Uterus (tissue), 4 donors: ENCODE data around the gene PIP4K2A. TPM values are rescaled to one million over a fixed set of nuclear protein-coding genes. Genes with fewer than 3 reads are reported as not detected.

Source experiments
- DNase-seq, 2 donors: peaks; one replicate each; pipeline ENCODE4 v3.0.0-alpha.2; 2019 to 2020
- H3K27ac ChIP-seq, 2 donors: fragments of 200-600 bp; sonication (generic); 1 replicate in 1 of 2; 2 replicates in 1 of 2; pipeline ENCODE4 v1.5.1; 2016 to 2018
- H3K27me3 ChIP-seq, 2 donors: fragments of 200-600 bp; sonication (generic); one replicate each; pipeline ENCODE4 v1.5.1; 2018 to 2019; ENCODE audit warnings: control low read depth in 1 of 2
- H3K36me3 ChIP-seq, 2 donors: fragments of 200-600 bp; sonication (generic); one replicate each; pipeline ENCODE4 v1.5.1; 2019; ENCODE audit warnings: control low read depth in 1 of 2
- H3K4me1 ChIP-seq, 2 donors: fragments of 200-600 bp; sonication (generic); one replicate each; pipeline ENCODE4 v1.5.1; 2018 to 2019; ENCODE audit warnings: control low read depth in 1 of 2
- H3K4me3 ChIP-seq, 2 donors: fragments of 200-600 bp; sonication (generic); 1 replicate in 1 of 2; 2 replicates in 1 of 2; pipeline ENCODE4 v1.5.1; 2018 to 2019; ENCODE audit warnings: mild to moderate bottlenecking in 1 of 2
- H3K9me3 ChIP-seq, 2 donors: fragments of 200-600 bp; sonication (generic); one replicate each; pipeline ENCODE4 v1.5.1; 2019; ENCODE audit warnings: control low read depth in 1 of 2
- CTCF ChIP-seq, 4 experiments: fragments of 200-600 bp in 2 of 4; fragments of 450-650 bp in 2 of 4; sonication (generic) in 2 of 4; IDR thresholded peaks; one replicate each; pipeline ENCODE4 v1.5.1; 2016 to 2019; ENCODE audit warnings: antibody characterized with exemption in 4 of 4, mild to moderate bottlenecking in 2 of 4, moderate library complexity in 1 of 4
- POLR2A ChIP-seq, 2 donors: fragments of 450-650 bp; IDR thresholded peaks; one replicate each; pipeline ENCODE4 v1.6.1; 2016; ENCODE audit warnings: antibody characterized with exemption in 2 of 2, mild to moderate bottlenecking in 1 of 2, moderate library complexity in 1 of 2
- intact Hi-C: fragments of 100-400 bp; cut with DNase I; formaldehyde crosslinking; loops from one replicate; pipeline ENCODE4 v1.15.1; 2023; ENCODE audit warnings: low total_unique reads
- total RNA-seq, 4 donors: library from RNA; depleted of rRNA in 3 of 4; stranded (reverse); fragments of >200 nt in 3 of 4; gene quantifications; one replicate each; pipeline versions ENCODE4 v1.1.0 to v1.2.4, GENCODE V29; 2014 to 2023
- donor health status: DM: yes; HTN: yes; CAD: no.

PIP4K2A gene
- total RNA-seq, 4 donors from 2014 or later, result 17.4 to 42.4 (median 22.0) TPM

DNA sequence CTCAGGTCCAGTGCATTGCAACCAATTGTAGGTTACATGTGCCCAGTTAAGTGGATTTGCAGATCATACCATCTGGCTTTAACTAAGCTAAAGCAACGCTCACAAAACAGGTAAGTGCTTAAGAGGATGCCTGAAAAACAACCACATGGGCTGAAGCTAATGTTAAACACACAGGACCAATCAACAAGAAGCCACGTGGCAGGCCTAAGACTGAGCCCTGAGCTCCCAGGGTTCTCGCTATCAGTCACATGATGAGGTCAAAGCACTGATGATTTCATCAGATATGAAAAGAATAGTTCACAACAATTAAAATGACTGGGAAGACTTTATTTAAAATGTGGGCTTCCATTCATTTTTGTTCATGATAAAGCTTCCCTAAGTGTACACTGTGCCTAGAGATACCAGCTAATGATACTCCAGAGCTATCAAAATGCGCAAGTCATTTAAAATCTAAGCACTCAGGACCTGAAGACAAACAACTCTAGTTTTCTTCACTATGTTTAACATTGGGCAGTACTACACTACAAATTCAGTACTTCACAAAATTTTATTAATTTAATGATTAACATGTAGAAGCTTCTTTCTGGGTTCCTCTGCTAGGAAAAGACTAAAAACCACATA is 90.6 kb downstream of the PIP4K2A start:
- no peaks in the 10 kb centered on the region for H3K27me3 ChIP-seq
- no peak for DNase-seq
- H3K4me1 ChIP-seq, result peaks cover 0 to 1% of the 10 kb centered on the region in 2 donors
- no peak for TF ChIP-seq CTCF (IDR thresholded peaks at IDR 0.05)
- TF ChIP-seq POLR2A (IDR thresholded peaks at IDR 0.05), result no peak
- no peaks in the 10 kb centered on the region for H3K36me3 ChIP-seq
- no peaks in the 10 kb centered on the region for H3K9me3 ChIP-seq
- intact Hi-C loops, result no loop called here
- H3K4me3 ChIP-seq, result no peak overlapping the region
- peak overlapping the region in 1 of 2 donors; percentile 43 for H3K27ac ChIP-seq

GRCh38 chr10:22622242-22622806 is 92.1 kb downstream of the PIP4K2A start:
- TF ChIP-seq POLR2A (IDR thresholded peaks at IDR 0.05) (no peak), CTCF (IDR thresholded peaks at IDR 0.05) (no peak)
- Histone ChIP-seq H3K4me1 (peaks cover 0 to 5% of the 10 kb centered on the region in 2 donors), H3K27me3 (no peaks in the 10 kb centered on the region), H3K36me3 (no peaks in the 10 kb centered on the region), H3K9me3 (no peaks in the 10 kb centered on the region), H3K4me3 (no peak overlapping the region), H3K27ac (no peak overlapping the region)
- DNase-seq, result no peak
- intact Hi-C loops, result no loop called here

- H3K27me3 ChIP-seq, result no peaks in the 10 kb centered on the region
- no peaks in the 10 kb centered on the region for H3K36me3 ChIP-seq
- DNase-seq, result no peak
- H3K27ac ChIP-seq, result no peak overlapping the region
- peaks cover 0 to 5% of the 10 kb centered on the region in 2 donors for H3K4me1 ChIP-seq
- H3K4me3 ChIP-seq, result no peak overlapping the region
- intact Hi-C loops, result no loop called here
- no peak for TF ChIP-seq CTCF (IDR thresholded peaks at IDR 0.05)
- no peak for TF ChIP-seq POLR2A (IDR thresholded peaks at IDR 0.05)
- no peaks in the 10 kb centered on the region for H3K9me3 ChIP-seq
Observed at GRCh38 chr10:22621726-22622125, 92.7 kb downstream of the PIP4K2A start.

DNA sequence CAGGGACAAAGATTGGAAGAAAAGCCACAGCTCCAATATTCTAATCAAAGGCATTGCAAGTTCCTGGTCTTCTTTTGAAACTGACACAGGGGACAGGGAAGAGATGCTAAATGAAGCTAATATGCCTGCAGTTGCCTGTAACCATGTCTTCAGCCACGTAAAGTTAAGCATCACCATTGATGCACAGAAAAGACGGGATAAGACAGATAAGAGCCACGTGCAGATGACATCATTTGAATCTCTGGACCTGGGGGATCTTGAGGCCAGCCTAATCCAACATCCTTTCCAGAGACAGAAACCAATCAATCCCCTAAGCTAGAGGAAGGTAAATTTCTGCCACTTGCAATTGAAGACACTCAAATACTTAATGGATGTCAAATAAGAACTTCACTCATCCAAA is 93.4 kb downstream of the PIP4K2A start:
- Histone ChIP-seq H3K36me3 (no peaks in the 10 kb centered on the region), H3K4me1 (peaks cover 0 to 5% of the 10 kb centered on the region in 2 donors), H3K4me3 (no peak overlapping the region), H3K27me3 (no peaks in the 10 kb centered on the region), H3K27ac (peak overlapping the region; percentile 3 to 59), H3K9me3 (no peaks in the 10 kb centered on the region)
- no peak for DNase-seq
- intact Hi-C loops, result no loop called here
- TF ChIP-seq CTCF (IDR thresholded peaks at IDR 0.05) (no peak), POLR2A (IDR thresholded peaks at IDR 0.05) (no peak)

DNA sequence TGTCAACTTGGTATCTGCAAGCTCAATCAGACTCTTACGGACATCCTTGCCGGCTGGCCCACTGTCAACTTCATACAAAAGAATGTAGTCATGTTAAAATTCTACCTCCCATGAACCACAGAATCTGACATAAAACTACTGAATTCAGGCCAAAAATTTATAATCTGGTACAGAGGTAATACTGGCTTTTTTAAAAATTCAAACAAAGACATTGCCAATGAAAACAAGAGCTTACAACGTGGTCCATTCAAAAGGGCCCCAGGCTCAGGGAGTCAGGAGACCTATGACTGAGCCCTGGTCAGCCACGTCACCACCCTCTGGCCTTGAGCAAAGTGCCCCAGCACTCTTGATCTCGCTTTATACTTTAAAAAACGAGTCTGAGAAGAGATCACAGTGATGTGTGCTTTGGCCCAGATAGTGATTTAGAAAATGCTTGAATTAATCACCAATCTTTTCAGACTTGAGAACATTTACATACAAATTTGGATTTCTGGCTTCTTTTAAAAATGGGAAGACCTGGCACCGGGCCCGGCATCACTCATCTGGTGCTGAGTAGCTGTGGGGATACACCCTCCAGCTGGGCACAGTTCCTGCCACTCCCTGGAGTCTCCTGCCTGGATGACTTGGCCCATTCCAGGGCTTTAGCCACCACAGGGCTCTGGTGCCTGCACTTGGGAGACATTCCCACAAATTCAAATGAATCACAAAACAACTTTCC is 94.1 kb downstream of the PIP4K2A start:
- H3K36me3 ChIP-seq, result no peaks in the 10 kb centered on the region
- H3K27ac ChIP-seq, result peak overlapping the region; percentile 3 to 59
- H3K4me3 ChIP-seq, result no peak overlapping the region
- no peaks in the 10 kb centered on the region for H3K9me3 ChIP-seq
- DNase-seq, result peak; percentile 44 to 54
- no peak for TF ChIP-seq CTCF (IDR thresholded peaks at IDR 0.05)
- no peak for TF ChIP-seq POLR2A (IDR thresholded peaks at IDR 0.05)
- no peaks in the 10 kb centered on the region for H3K27me3 ChIP-seq
- intact Hi-C loops, result no loop called here
- H3K4me1 ChIP-seq, result peaks cover 0 to 5% of the 10 kb centered on the region in 2 donors
